ENCODE data around the gene HMGN1.
A peak's percentile ranks its signal among the peaks of the same experiment; 100 is the strongest.

The HMGN1 gene

DNA sequence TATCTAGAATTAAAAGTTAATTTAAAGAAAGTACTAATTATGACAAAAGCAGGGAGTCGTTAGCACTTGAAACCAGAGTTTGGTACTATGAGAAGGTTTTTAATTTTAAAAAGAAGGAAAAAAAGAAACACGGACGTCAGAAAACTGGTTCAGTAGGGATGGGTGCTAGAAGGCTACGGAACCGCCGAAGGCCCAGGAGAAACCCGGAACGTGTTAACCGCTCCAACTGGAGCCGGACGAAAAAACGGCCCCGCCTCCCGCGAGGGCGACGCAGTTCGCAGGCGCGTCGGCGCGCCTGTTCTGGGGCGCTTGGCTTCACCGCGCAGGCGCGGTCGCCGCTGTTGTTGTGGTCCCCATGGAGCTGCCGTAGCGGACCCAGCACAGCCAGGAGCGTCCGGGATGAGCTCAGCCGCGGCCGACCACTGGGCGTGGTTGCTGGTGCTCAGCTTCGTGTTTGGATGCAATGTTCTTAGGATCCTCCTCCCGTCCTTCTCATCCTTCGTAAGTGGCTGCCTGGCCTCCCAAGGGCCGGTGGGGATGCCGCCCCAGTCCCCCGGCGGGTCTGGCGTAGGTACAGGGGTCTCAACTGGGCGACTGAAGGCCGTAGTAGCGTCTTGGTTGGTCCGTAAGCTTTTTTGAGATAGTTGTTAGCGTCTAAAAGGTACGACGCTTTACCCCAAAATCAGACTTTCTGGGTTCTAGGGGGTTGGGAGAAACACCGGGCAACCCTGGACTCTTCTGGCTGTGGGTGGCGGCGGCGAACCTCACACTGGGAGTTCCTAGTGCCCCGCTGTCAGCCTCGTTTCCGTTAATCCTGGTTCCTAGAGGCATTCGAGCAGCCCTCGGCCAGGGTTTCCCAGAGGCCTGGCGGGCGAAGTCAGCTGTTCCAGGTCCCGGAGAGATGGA lies 31.4 kb upstream of the HMGN1 start:
- TF ChIP-seq POLR2AphosphoS5 (IDR thresholded peaks at IDR 0.05; ENCODE audit: low read depth, low read length) = peak; percentile 77
- TF ChIP-seq, protein P1, sequence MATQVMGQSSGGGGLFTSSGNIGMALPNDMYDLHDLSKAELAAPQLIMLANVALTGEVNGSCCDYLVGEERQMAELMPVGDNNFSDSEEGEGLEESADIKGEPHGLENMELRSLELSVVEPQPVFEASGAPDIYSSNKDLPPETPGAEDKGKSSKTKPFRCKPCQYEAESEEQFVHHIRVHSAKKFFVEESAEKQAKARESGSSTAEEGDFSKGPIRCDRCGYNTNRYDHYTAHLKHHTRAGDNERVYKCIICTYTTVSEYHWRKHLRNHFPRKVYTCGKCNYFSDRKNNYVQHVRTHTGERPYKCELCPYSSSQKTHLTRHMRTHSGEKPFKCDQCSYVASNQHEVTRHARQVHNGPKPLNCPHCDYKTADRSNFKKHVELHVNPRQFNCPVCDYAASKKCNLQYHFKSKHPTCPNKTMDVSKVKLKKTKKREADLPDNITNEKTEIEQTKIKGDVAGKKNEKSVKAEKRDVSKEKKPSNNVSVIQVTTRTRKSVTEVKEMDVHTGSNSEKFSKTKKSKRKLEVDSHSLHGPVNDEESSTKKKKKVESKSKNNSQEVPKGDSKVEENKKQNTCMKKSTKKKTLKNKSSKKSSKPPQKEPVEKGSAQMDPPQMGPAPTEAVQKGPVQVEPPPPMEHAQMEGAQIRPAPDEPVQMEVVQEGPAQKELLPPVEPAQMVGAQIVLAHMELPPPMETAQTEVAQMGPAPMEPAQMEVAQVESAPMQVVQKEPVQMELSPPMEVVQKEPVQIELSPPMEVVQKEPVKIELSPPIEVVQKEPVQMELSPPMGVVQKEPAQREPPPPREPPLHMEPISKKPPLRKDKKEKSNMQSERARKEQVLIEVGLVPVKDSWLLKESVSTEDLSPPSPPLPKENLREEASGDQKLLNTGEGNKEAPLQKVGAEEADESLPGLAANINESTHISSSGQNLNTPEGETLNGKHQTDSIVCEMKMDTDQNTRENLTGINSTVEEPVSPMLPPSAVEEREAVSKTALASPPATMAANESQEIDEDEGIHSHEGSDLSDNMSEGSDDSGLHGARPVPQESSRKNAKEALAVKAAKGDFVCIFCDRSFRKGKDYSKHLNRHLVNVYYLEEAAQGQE (IDR thresholded peaks at IDR 0.05; ENCODE audit: insufficient read depth in 1 of 2, low read depth in 2 of 2, low read length in 2 of 2) = no peak
- TF ChIP-seq FOXP2 (optimal IDR thresholded peaks at IDR 0.05; ENCODE audit: borderline replicate concordance, extremely low read depth, extremely low read length, insufficient read depth) = peak; percentile 96

DNA sequence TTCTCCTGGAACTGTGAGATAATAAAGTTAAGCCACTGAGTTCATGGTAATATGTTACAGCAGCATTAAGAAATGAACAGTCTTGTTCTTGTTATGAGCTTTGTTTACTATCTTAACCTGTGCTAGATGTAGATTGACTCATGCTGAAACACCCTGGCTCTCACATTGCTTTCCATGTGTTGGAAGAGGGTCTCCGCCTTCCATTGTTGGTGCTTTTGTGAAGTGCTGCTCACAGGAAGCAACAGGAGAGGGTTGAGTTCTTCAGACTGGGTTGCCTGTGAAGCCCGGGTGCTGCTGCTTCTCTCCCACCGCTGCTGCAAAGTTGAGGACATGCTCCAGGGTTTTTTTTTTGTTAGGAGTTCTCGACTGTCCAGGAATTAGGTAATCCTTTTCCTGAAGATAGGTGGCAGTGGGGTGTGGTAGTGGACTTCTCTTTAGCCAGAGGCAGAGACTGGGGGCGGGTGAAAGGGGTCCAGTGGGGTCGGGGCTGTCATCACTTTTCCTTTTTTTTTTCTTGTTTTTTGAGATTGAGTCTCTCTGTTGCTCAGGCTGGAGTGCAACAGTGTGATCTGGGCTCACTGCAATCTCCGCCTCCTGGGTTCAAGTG lies 28.7 kb upstream of the HMGN1 start:
- TF ChIP-seq FOXP2 (optimal IDR thresholded peaks at IDR 0.05; ENCODE audit: borderline replicate concordance, extremely low read depth, extremely low read length, insufficient read depth) = no peak
- TF ChIP-seq POLR2AphosphoS5 (IDR thresholded peaks at IDR 0.05; ENCODE audit: low read depth, low read length) = no peak
- no peak for TF ChIP-seq TAF1 (IDR thresholded peaks at IDR 0.05; ENCODE audit: borderline replicate concordance, insufficient read depth, low read length)
- TF ChIP-seq, protein P1 (IDR thresholded peaks at IDR 0.05; ENCODE audit: insufficient read depth in 1 of 2, low read depth in 2 of 2, low read length in 2 of 2) = no peak
- TF ChIP-seq SIN3A (IDR thresholded peaks at IDR 0.05; ENCODE audit: borderline replicate concordance, insufficient read depth, low read length) = no peak

DNA sequence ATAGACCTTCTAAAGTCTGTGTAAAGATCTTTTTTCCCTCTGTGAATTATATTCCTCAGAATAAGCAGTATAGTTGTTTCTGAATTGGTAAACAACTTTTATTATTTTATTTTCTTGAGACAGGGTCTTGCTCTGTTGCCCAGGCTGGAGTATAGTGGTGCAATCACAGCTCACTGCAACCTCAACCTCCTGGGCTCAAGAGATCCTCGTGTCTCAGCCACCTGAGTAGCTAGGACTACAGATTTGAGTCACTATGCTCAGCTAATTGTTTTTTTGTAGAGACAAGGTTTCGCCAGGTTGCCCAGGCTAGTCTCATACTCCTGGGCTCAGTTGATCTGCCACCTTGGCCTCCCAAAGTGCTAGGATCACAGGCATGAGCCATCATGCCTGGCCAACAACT lies 26.6 kb upstream of the HMGN1 start:
- no peak for TF ChIP-seq POLR2AphosphoS5 (IDR thresholded peaks at IDR 0.05; ENCODE audit: low read depth, low read length)
- TF ChIP-seq, protein P1 (IDR thresholded peaks at IDR 0.05; ENCODE audit: insufficient read depth in 1 of 2, low read depth in 2 of 2, low read length in 2 of 2) = no peak
- no peak for TF ChIP-seq FOXP2 (optimal IDR thresholded peaks at IDR 0.05; ENCODE audit: borderline replicate concordance, extremely low read depth, extremely low read length, insufficient read depth)
- TF ChIP-seq TAF1 (IDR thresholded peaks at IDR 0.05; ENCODE audit: borderline replicate concordance, insufficient read depth, low read length) = no peak
- TF ChIP-seq SIN3A (IDR thresholded peaks at IDR 0.05; ENCODE audit: borderline replicate concordance, insufficient read depth, low read length) = no peak

DNA sequence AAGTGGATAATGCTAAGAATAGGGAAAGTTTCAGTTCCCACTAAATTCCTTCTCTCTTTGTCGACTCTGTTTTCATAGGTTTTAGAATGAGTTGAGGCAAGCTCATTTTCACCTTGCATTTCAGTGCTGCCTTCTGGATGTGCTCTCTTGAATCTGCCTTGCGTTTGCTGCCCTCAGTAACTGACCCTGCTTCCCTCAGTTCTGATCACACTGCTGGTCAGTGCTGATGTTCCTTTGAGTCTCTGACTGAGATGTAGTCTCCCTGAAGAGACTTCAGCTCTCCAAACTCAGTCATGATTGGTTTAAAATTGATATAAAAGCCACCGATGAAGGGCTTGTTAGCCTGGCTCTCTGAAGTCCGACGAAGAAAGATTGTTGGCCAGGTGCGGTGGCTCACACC lies 25.2 kb upstream of the HMGN1 start:
- no peak for TF ChIP-seq TAF1 (IDR thresholded peaks at IDR 0.05; ENCODE audit: borderline replicate concordance, insufficient read depth, low read length)
- no peak for TF ChIP-seq POLR2AphosphoS5 (IDR thresholded peaks at IDR 0.05; ENCODE audit: low read depth, low read length)
- TF ChIP-seq, protein P1 (IDR thresholded peaks at IDR 0.05; ENCODE audit: insufficient read depth in 1 of 2, low read depth in 2 of 2, low read length in 2 of 2) = no peak
- no peak for TF ChIP-seq FOXP2 (optimal IDR thresholded peaks at IDR 0.05; ENCODE audit: borderline replicate concordance, extremely low read depth, extremely low read length, insufficient read depth)
- TF ChIP-seq SIN3A (IDR thresholded peaks at IDR 0.05; ENCODE audit: borderline replicate concordance, insufficient read depth, low read length) = no peak
